ENCODE measurements around the gene HDAC8.

HDAC8 gene

GRCh38 chrX:72475338-72475737, 97.3 kb downstream of the HDAC8 start:
- TF ChIP-seq, protein P1, sequence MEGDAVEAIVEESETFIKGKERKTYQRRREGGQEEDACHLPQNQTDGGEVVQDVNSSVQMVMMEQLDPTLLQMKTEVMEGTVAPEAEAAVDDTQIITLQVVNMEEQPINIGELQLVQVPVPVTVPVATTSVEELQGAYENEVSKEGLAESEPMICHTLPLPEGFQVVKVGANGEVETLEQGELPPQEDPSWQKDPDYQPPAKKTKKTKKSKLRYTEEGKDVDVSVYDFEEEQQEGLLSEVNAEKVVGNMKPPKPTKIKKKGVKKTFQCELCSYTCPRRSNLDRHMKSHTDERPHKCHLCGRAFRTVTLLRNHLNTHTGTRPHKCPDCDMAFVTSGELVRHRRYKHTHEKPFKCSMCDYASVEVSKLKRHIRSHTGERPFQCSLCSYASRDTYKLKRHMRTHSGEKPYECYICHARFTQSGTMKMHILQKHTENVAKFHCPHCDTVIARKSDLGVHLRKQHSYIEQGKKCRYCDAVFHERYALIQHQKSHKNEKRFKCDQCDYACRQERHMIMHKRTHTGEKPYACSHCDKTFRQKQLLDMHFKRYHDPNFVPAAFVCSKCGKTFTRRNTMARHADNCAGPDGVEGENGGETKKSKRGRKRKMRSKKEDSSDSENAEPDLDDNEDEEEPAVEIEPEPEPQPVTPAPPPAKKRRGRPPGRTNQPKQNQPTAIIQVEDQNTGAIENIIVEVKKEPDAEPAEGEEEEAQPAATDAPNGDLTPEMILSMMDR (conservative IDR thresholded peaks at IDR 0.05; ENCODE audit: low read depth, low read length) = no peak
- no peak overlapping the region for H3K4me3 ChIP-seq (ENCODE audit: low read length)
- DNase-seq (ENCODE audit: low read depth) = no peak

- DNase-seq (ENCODE audit: low read depth) = no peak
- TF ChIP-seq, protein P1 (conservative IDR thresholded peaks at IDR 0.05; ENCODE audit: low read depth, low read length) = no peak
- H3K4me3 ChIP-seq (ENCODE audit: low read length) = no peak overlapping the region
These were observed 102.0 kb downstream of the HDAC8 start for GRCh38 chrX:72470532-72471223.

DNA sequence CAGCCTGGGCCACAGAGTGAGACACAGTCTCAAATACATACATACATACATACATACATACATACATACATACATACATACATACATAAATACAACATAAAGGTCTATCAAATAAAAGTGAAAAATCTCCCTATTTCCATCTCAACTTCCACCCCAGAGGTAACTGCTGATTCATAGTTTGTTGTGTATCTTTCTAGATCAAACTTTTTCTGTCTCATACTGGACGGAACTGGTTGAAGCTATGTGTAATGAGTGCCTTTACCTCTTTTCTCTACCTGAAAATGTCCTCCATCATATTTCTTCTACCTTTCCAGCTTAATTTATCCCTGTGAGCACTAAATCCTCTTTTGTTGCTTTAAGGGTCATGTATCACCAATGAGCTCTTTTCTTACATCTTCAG, 102.5 kb downstream of the HDAC8 start:
- DNase-seq (ENCODE audit: low read depth) = no peak
- no peak overlapping the region for H3K4me3 ChIP-seq (ENCODE audit: low read length)
- TF ChIP-seq, protein P1 (conservative IDR thresholded peaks at IDR 0.05; ENCODE audit: low read depth, low read length) = no peak

- H3K4me3 ChIP-seq (ENCODE audit: low read length) = no peak overlapping the region
- no peak for DNase-seq (ENCODE audit: low read depth)
- TF ChIP-seq, protein P1 (conservative IDR thresholded peaks at IDR 0.05; ENCODE audit: low read depth, low read length) = no peak
These were observed 104.0 kb downstream of the HDAC8 start for GRCh38 chrX:72468607-72469006.

GRCh38 chrX:72467135-72467534, 105.5 kb downstream of the HDAC8 start:
- DNase-seq (ENCODE audit: low read depth) = no peak
- TF ChIP-seq, protein P1 (conservative IDR thresholded peaks at IDR 0.05; ENCODE audit: low read depth, low read length) = no peak
- no peak overlapping the region for H3K4me3 ChIP-seq (ENCODE audit: low read length)

GRCh38 chrX:72466493-72466892, 106.2 kb downstream of the HDAC8 start:
- no peak overlapping the region for H3K4me3 ChIP-seq (ENCODE audit: low read length)
- TF ChIP-seq, protein P1 (conservative IDR thresholded peaks at IDR 0.05; ENCODE audit: low read depth, low read length) = no peak
- DNase-seq (ENCODE audit: low read depth) = no peak

DNA sequence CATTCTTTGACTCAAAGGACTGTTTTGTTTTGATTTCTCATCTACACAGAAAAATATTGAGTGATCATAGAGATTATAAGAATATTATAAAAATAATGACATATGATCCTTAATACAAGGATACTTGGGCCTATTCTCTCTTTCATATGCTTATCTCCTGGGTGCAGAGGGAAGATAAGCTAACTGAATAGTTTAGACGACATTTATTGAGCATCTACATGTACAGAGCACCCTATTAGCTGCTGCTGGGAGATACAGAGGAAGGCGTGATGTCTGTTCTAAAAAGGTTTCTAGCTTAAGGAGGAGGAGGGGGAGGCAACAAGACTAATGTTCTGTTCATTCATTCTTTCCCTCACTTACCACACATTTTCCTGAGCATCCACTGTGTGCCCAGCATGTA, 106.8 kb downstream of the HDAC8 start:
- no peak overlapping the region for H3K4me3 ChIP-seq (ENCODE audit: low read length)
- TF ChIP-seq, protein P1 (conservative IDR thresholded peaks at IDR 0.05; ENCODE audit: low read depth, low read length) = no peak
- DNase-seq (ENCODE audit: low read depth) = no peak

Measured in retinal pigment epithelial cell (primary cell).